Peyer's patch (tissue), 4 donors: ENCODE data around the gene ERF.

Experiments used
- CTCF ChIP-seq, 6 experiments: fragments of 450-650 bp in 4 of 6; fragments of 200-600 bp in 2 of 6; sonication (generic) in 1 of 6; IDR thresholded peaks; one replicate each; pipeline ENCODE4 v1.5.1; 2017 to 2019; ENCODE audit warnings: antibody characterized with exemption in 6 of 6, mild to moderate bottlenecking in 3 of 6, moderate library complexity in 1 of 6
- POLR2A ChIP-seq, 2 donors: fragments of 450-650 bp; IDR thresholded peaks; one replicate each; pipeline ENCODE4 v1.5.1; 2017; ENCODE audit warnings: antibody characterized with exemption in 2 of 2, mild to moderate bottlenecking in 2 of 2, moderate library complexity in 2 of 2

- TF ChIP-seq CTCF (IDR thresholded peaks at IDR 0.05), result peak; percentile 30 to 69 (median 48)
- no peak for TF ChIP-seq POLR2A (IDR thresholded peaks at IDR 0.05)
These were observed 35.9 kb upstream of the ERF start for GRCh38 chr19:42290523-42291434.
